Activated gamma-delta T cell (primary cell): Measurements from ENCODE around the gene TMEM131.

ENCODE experiments used
- DNase-seq: peaks from one replicate; lab custom pipeline; 2025; lab: John Stamatoyannopoulos, UW

The TMEM131 gene

GRCh38 chr2:97738179-97739019 is 257.3 kb downstream of the TMEM131 start:
- DNase-seq: no peak

GRCh38 chr2:97737421-97738178 is 258.1 kb downstream of the TMEM131 start:
- DNase-seq: no peak

GRCh38 chr2:97736608-97737330 is 259.0 kb downstream of the TMEM131 start:
- DNase-seq: no peak

GRCh38 chr2:97736185-97736584 is 259.6 kb downstream of the TMEM131 start:
- DNase-seq: no peak

GRCh38 chr2:97735161-97735561 is 260.6 kb downstream of the TMEM131 start:
- DNase-seq: no peak

GRCh38 chr2:97734061-97735051 is 261.4 kb downstream of the TMEM131 start:
- DNase-seq: no peak

- DNase-seq: no peak
These were observed 262.3 kb downstream of the TMEM131 start for GRCh38 chr2:97733341-97734035.

- no peak for DNase-seq
These were observed 263.1 kb downstream of the TMEM131 start for GRCh38 chr2:97732436-97733340.

GRCh38 chr2:97731274-97732020 is 264.3 kb downstream of the TMEM131 start:
- DNase-seq: no peak

GRCh38 chr2:97730245-97730644 is 265.5 kb downstream of the TMEM131 start:
- DNase-seq: no peak

- DNase-seq: no peak
These were observed 267.5 kb downstream of the TMEM131 start for GRCh38 chr2:97728091-97728731.

GRCh38 chr2:97727296-97727695 is 268.5 kb downstream of the TMEM131 start:
- DNase-seq: no peak

GRCh38 chr2:97726261-97727064 is 269.3 kb downstream of the TMEM131 start:
- no peak for DNase-seq

- DNase-seq: no peak
These were observed 270.6 kb downstream of the TMEM131 start for GRCh38 chr2:97724946-97725688.

GRCh38 chr2:97724501-97724900 is 271.2 kb downstream of the TMEM131 start:
- no peak for DNase-seq

- DNase-seq: no peak
These were observed 271.7 kb downstream of the TMEM131 start for GRCh38 chr2:97724073-97724410.
